HuH-7.5 (cell line): ENCODE results near the gene BCL7A.
"Not testable (repeated sequence)": the region's sequence is repeated elsewhere in the genome, so short reads cannot be mapped to it uniquely, and the experiment has no call there.

Experiments
- DNase-seq: peaks from one replicate; pipeline ENCODE4 v3.0.0; 2011; ENCODE audit warnings: low spot score

BCL7A gene

DNA sequence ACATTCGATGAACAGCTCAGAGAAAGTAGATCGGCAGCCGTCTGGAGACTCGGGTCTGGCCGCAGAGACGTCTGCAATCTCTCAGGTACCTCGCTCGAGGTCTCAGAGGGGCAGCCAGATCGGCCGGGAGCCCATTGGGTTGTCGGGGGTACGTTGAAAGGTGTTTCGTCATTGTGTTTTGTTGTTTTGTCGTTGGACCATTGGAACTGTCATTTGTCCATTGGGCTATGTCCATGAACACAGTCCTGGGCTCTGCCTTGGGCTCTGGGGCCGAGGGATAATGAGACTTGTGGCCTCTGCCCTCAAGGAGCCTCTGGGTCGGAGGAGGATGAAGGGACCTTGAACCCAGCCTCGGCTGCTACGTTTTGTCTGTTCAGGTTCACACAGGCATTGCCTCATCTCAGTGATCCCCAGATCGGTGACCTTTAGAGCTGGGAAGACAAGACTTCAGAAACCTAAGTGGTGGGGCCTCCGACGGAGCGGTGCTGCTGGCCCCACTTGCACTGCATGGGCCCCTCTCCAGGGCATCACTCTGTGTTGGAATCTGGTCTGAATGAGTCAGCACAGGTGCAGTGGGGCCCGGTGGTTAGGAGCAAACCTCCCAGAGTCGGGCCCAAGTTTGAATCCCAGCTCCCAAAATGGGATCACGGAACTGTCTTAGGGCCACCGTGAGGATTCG lies 33.3 kb downstream of the BCL7A start:
- DNase-seq = no peak

GRCh38 chr12:122056406-122056805 lies 34.7 kb downstream of the BCL7A start:
- DNase-seq = not testable (repeated sequence)

- DNase-seq = no peak
Observed at GRCh38 chr12:122057007-122057735, 35.5 kb downstream of the BCL7A start.

DNA sequence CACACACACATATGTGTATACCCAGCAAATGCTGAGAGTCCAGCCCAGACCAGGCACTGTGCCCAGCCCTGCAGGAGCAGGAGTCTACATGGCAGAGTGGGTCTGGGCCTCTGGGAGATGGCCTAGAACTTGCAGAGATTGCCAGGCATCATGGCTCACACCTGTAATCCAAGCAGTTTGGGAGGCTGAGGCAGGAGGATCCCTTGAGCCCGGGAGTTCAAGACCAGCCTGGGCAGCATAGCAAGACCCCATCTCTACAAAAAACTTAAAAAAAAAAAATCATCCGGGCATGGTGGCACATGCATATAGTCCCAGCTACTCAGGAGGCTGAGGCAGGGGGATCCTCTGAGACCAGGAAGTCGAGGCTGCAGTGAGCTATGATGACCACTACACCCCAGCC lies 36.1 kb downstream of the BCL7A start:
- DNase-seq = no peak

GRCh38 chr12:122058549-122059149 lies 37.0 kb downstream of the BCL7A start:
- DNase-seq = no peak

GRCh38 chr12:122059203-122059960 lies 37.7 kb downstream of the BCL7A start:
- no peak for DNase-seq

GRCh38 chr12:122060081-122060501 lies 38.4 kb downstream of the BCL7A start:
- DNase-seq = no peak

- no peak for DNase-seq
Observed at GRCh38 chr12:122061253-122061652, 39.6 kb downstream of the BCL7A start.

GRCh38 chr12:122062832-122063693 lies 41.4 kb downstream of the BCL7A start:
- DNase-seq = peak; percentile 52

GRCh38 chr12:122063694-122064024 lies 42.0 kb downstream of the BCL7A start:
- DNase-seq = no peak

DNA sequence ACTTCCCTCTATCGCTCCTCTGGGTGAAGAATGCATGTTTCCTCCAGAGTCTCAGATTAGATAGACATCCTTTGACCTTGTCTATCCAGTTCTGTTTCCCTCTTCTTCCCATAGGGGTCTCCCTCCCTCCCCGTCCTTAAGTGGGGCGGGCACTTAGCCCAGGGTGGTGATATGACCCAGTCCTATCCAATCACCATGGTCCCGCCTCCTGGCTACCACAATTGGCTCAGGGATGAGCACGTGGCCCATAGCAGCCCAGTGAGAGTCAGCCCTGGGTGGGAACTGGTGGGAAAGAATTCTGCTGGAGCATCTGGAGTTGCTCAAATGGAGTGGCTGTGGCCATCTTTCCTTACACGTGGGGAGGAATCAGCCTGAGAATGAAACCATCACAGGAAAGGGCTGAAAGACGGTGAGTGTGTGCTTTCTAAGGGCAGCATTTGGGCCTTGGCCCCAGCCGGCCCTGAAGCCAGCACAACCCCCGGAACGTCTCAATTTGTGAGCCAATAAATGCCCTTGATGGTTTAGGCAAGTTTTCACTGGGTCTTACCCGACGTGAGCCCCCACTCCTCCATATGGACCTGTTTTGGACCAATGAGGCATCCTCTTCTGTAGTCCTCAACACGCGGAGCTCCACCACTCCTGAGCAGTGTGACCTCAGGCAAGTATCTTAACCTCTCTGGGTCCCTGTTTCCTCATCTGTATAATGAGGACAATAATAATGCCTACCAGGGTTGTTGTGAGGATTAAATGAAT lies 42.5 kb downstream of the BCL7A start:
- peak; percentile 56 for DNase-seq

- no peak for DNase-seq
Observed at GRCh38 chr12:122064780-122065588, 43.3 kb downstream of the BCL7A start.

DNA sequence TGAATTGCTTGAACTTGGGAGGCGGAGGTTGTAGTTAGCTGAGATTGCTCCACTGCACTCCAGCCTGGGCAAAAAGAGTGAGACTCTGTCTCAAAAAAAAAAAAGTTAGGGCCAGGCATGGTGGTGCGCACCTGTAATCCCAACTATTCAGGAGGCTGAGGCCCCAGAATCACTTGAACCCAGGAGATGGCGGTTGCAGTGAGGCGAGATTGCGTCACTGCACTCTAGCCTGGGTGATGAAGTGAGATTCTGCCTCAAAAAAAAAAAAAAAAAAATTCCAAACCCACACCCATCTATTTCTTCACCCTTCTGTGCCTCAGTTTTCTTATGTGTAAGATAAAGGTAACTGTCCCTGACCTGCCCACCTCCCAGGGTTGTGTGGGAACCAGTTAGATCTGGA lies 45.9 kb downstream of the BCL7A start:
- DNase-seq = no peak

- DNase-seq = no peak
Observed at GRCh38 chr12:122067966-122068365, 46.3 kb downstream of the BCL7A start.

GRCh38 chr12:122072031-122072970 lies 50.6 kb downstream of the BCL7A start:
- no peak for DNase-seq

GRCh38 chr12:122073815-122074214 lies 52.1 kb downstream of the BCL7A start:
- no peak for DNase-seq

GRCh38 chr12:122076743-122077495 lies 55.2 kb downstream of the BCL7A start:
- DNase-seq = no peak
